Measurements from ENCODE around the gene WDR43. TPM values are rescaled to one million over a fixed set of nuclear protein-coding genes. Genes with fewer than 3 reads are reported as not detected.

The WDR43 gene
- total and polyA plus RNA-seq, 2 donors from 2014 or later = 9.6 to 40.5 TPM

DNA sequence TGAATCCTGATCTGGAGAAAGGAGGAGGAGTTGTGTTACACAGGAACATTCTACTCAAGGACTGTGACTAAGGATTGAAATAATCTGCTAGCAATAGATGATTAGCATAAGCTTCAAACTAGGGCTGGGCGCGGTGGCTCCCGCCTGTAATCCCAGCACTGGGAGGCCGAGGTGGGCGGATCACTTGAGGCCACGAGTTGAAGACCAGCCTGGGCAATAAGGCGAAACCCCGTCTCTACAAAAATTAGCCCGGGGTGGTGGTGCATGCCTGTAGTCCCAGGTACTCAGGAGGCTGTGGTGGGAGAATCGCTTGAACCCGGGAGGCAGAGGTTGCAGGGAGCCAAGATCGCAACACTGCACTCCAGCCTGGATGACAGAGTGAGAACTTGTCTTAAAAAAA is 25.9 kb upstream of the WDR43 start:
- no peak for FAIRE-seq
- no peak overlapping the region for H3K27ac ChIP-seq (ENCODE audit: low read depth in 2 of 2, low read length in 2 of 2)
- TF ChIP-seq, protein P1, sequence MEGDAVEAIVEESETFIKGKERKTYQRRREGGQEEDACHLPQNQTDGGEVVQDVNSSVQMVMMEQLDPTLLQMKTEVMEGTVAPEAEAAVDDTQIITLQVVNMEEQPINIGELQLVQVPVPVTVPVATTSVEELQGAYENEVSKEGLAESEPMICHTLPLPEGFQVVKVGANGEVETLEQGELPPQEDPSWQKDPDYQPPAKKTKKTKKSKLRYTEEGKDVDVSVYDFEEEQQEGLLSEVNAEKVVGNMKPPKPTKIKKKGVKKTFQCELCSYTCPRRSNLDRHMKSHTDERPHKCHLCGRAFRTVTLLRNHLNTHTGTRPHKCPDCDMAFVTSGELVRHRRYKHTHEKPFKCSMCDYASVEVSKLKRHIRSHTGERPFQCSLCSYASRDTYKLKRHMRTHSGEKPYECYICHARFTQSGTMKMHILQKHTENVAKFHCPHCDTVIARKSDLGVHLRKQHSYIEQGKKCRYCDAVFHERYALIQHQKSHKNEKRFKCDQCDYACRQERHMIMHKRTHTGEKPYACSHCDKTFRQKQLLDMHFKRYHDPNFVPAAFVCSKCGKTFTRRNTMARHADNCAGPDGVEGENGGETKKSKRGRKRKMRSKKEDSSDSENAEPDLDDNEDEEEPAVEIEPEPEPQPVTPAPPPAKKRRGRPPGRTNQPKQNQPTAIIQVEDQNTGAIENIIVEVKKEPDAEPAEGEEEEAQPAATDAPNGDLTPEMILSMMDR (IDR thresholded peaks at IDR 0.05; ENCODE audit: borderline replicate concordance, extremely low read depth, insufficient read depth) = no peak
- H3K9me3 ChIP-seq (ENCODE audit: control insufficient read depth in 2 of 3, insufficient read depth in 1 of 3, low read length in 3 of 3) = no peaks in the 10 kb centered on the region
- peaks cover 4 to 14% (median 6%) of the 10 kb centered on the region in 3 donors for H3K4me1 ChIP-seq (ENCODE audit: control insufficient read depth in 2 of 3, insufficient read depth in 2 of 3, low read depth in 1 of 3, low read length in 3 of 3)
- H3K27me3 ChIP-seq (ENCODE audit: control insufficient read depth, insufficient read depth, low read length) = no peaks in the 10 kb centered on the region
- no peak for DNase-seq
- H3K4me3 ChIP-seq (ENCODE audit: low read length in 3 of 3) = peak overlapping the region; percentile 4 to 100 (median 93)
- H3K9ac ChIP-seq (ENCODE audit: low read length in 3 of 3) = peak overlapping the region in 1 of 3 donors; percentile 82
- H3K36me3 ChIP-seq (ENCODE audit: control insufficient read depth in 2 of 3, insufficient read depth in 3 of 3, low read length in 3 of 3) = no peaks in the 10 kb centered on the region
- intact Hi-C loops (cut with DNase I) = no loop called here

DNA sequence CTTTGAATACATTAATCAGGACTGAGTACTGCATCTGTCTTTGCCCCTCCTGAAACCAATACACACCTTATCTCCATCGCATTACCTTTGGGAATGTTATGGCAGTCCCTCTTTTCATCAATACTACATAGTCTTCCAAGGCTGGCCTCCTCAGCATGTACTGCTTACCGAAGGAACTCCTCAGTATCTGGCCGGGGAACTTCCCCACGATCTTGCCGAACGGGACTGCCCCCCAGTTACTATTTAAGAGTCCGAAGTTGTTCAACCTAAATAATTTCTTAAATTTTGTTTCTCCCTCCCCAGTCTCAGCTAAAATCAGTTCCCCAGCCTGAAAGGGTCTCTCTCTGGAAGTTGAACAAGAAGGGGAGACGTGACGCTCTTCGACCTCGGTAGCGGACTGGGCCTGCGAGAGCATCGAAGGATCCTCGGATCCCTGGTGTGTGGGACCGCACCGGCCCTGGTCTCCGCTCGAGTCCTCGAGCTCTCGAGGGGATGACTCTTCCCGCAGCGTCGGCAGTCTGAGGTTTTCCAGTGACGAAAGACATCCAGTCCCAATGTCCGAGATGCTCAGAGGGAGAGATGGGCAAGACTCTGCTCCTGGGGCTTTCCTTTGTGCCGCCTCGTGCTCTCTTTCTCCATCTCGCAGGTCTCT is 24.8 kb upstream of the WDR43 start:
- Histone ChIP-seq H3K36me3 (ENCODE audit: control insufficient read depth in 2 of 3, insufficient read depth in 3 of 3, low read length in 3 of 3) (no peaks in the 10 kb centered on the region), H3K9ac (ENCODE audit: low read length in 3 of 3) (peak overlapping the region; percentile 82 to 93 (median 91)), H3K27ac (ENCODE audit: low read depth in 2 of 2, low read length in 2 of 2) (peak overlapping the region; percentile 80 to 94), H3K27me3 (ENCODE audit: control insufficient read depth, insufficient read depth, low read length) (no peaks in the 10 kb centered on the region), H3K9me3 (ENCODE audit: control insufficient read depth in 2 of 3, insufficient read depth in 1 of 3, low read length in 3 of 3) (no peaks in the 10 kb centered on the region), H3K4me1 (ENCODE audit: control insufficient read depth in 2 of 3, insufficient read depth in 2 of 3, low read depth in 1 of 3, low read length in 3 of 3) (peaks cover 4 to 14% (median 6%) of the 10 kb centered on the region in 3 donors), H3K4me3 (ENCODE audit: low read length in 3 of 3) (peak overlapping the region; percentile 93 to 100 (median 98))
- FAIRE-seq (no peak), DNase-seq (peak in 1 of 5 donors; percentile 77)
- TF ChIP-seq, protein P1 (IDR thresholded peaks at IDR 0.05; ENCODE audit: borderline replicate concordance, extremely low read depth, insufficient read depth) = no peak
- intact Hi-C loops (cut with DNase I) = no loop called here

- DNase-seq (peak; percentile 97 to 98 (median 98)), FAIRE-seq (no peak)
- peak within 1 kb of the TSS; percentile 93 to 100 (median 98) for H3K4me3 ChIP-seq (ENCODE audit: low read length in 3 of 3)
- intact Hi-C loops (cut with DNase I) = no loop called here
- no peaks in the 10 kb centered on the region for H3K9me3 ChIP-seq (ENCODE audit: control insufficient read depth in 2 of 3, insufficient read depth in 1 of 3, low read length in 3 of 3)
- peaks cover 4 to 14% (median 6%) of the 10 kb centered on the region in 3 donors for H3K4me1 ChIP-seq (ENCODE audit: control insufficient read depth in 2 of 3, insufficient read depth in 2 of 3, low read depth in 1 of 3, low read length in 3 of 3)
- peak within 1 kb of the TSS; percentile 82 to 93 (median 91) for H3K9ac ChIP-seq (ENCODE audit: low read length in 3 of 3)
- peak within 1 kb of the TSS; percentile 80 to 94 for H3K27ac ChIP-seq (ENCODE audit: low read depth in 2 of 2, low read length in 2 of 2)
- no peaks in the 10 kb centered on the region for H3K36me3 ChIP-seq (ENCODE audit: control insufficient read depth in 2 of 3, insufficient read depth in 3 of 3, low read length in 3 of 3)
- no peaks in the 10 kb centered on the region for H3K27me3 ChIP-seq (ENCODE audit: control insufficient read depth, insufficient read depth, low read length)
- TF ChIP-seq, protein P1 (IDR thresholded peaks at IDR 0.05; ENCODE audit: borderline replicate concordance, extremely low read depth, insufficient read depth) = no peak
Observed at GRCh38 chr2:28870146-28870891, 24.1 kb upstream of the WDR43 start, which contains the start of gene TRMT61B. Gene TRMT61B, minus strand, starts transcription at chr2:28870309. Its CDS starts 32 bp downstream, at chr2:28870277.
